SH-SY5Y (cell line): ENCODE results near the gene UBE2Q2.

Experiments used
- GATA2 ChIP-seq: IDR thresholded peaks from 2 replicates; pipeline ENCODE4 v1.6.1; 2011; ENCODE audit warnings: mild to moderate bottlenecking, low read depth, low read length
- GATA3 ChIP-seq: IDR thresholded peaks from 2 replicates; pipeline ENCODE4 v1.6.1; 2011; ENCODE audit warnings: low read depth, mild to moderate bottlenecking, low read length, moderate library complexity

UBE2Q2 gene

DNA sequence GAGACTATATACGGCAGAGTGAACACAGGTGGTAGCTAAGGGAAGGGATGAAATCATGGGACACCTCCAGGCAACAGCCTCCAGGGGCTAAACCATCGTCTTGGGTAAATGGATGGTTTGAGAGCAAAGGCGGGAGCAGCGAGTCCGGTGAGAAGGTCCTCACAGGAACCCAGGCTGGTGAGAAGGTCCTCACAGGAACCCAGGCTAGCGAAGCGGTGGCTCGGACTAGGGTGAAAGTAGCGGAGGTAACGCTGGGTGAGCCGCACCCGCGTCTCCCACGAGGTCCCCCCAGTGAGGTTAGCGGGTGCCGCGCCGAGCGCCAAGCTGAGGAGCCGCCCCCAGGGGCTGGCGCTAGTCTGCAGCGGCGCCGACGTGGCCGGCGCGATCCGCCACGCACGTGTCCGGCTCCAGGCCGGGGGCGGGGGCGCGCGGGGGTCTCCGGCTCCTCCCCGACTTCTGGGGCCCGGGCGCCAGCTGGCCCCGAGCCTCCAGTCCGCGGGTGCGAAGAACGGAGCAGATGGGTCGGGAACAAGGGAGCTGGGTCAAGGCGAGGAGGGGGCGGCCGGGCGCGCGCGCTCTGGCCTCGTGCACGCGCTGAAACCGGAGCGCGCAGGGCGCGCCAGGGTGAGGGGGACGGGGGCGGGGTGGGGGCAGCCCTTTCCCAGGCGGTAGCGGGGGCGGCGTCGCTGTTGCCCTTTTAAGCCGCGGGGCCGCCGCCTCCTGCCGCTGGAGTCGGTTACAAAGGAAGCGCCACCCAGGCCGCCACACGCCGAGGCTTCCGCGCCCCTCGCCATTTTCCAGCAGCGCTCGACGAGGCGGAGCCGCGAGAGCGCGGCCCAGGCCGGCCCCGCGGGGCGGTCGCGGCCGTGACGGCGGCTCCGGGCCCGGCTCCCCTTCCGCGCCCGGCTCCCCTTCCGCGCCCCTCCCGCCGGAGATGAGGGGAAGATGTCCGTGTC lies at the start of gene UBE2Q2:
Gene UBE2Q2, plus strand, starts transcription at position 726 of the 956 bp plus-strand sequence. Its CDS starts 220 bp downstream, at position 946.
- no peak for TF ChIP-seq GATA3
- TF ChIP-seq GATA2: no peak

GRCh38 chr15:75796321-75796720 lies 46.9 kb upstream of the UBE2Q2 start:
- TF ChIP-seq GATA2 (no peak), GATA3 (no peak)

- TF ChIP-seq GATA3 (no peak), GATA2 (no peak)
Measured at GRCh38 chr15:75799190-75799589, 44.1 kb upstream of the UBE2Q2 start.

GRCh38 chr15:75801859-75802593 lies 41.2 kb upstream of the UBE2Q2 start:
- TF ChIP-seq GATA2: no peak
- TF ChIP-seq GATA3: no peak

DNA sequence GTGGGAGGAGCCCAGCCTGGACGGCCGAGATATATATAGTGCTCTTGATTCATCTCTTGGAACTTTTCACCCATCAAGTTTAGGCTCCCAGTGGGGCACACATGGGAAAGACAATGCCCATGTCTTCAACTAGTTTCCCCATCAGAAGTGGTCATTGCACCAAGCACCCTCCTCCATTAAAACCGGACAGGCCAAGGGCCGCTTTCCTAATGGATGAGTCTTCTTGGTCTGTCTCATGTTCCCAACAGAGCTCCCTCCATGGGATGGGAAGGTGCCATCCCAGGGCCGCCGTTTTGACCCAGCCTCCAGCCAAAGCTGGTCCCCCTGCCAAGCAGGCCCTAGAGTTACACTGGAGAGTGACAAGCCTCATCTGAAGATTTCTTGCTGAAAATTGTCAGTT lies 34.7 kb upstream of the UBE2Q2 start:
- TF ChIP-seq GATA2: no peak
- TF ChIP-seq GATA3: no peak

DNA sequence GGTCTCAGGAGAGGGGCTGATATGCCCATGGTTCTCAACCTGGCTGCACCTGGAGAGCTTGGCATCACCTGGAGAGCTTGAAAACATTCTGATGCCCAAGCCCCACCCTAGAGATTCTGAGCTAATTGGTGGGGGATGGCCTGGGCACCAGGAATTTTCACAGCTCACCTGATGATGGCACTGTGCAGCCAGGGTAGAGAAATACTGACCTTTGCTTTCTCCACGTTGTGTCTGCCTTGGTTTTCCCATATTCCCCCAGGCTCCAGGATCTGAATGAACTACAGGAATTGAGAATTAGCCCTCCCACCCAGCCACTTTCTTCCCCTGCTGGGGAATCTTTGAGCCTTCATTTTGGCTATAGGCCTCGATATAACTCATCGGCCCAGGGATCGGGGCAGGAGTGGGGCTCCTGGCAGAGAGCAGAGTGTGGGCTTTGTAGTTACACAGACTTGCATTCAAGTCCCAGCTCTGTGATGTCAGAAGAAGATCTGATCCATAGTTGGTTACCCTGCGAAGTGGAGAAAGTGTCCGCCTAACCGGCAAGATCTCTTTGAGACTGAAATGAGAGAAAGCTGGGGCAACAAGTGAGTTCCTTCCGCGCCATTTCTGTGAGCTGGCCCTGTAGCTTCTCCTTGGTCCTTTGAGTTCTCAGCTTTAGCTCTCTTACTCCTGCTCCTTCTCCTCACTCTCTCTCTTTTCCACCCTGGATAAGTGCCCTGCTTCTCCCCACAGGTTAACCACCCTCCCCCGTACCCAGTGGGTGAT lies 33.1 kb upstream of the UBE2Q2 start:
- no peak for TF ChIP-seq GATA3

DNA sequence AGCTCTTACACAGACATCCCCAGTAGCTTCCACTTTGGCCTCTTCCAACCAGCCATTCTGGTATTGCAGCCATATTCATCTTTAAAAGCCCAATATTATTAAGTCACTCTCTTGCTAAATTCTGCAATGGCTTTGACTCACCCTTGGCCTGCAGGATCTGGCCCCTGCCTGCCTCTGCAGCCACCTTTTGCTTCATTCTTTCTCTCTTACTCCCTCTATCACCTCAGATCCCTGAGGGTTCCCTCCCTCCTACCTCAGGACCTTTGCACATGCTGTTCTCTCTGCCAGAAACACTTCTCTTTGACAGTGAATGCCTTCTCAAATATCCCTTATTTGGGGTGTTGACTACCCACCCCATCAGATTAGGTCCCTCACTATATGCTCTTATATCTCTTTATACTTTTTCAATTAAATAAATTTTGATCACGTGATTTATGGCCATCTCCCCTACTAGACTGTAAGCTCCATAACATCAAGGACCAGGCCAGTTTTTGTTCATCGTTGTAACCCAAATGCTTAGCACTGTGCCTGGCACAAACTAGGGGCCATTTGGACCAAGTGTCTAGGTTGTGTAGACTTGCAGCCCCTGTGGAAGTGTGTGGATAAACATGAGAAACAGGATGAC lies 32.3 kb upstream of the UBE2Q2 start:
- no peak for TF ChIP-seq GATA2
- TF ChIP-seq GATA3: no peak

DNA sequence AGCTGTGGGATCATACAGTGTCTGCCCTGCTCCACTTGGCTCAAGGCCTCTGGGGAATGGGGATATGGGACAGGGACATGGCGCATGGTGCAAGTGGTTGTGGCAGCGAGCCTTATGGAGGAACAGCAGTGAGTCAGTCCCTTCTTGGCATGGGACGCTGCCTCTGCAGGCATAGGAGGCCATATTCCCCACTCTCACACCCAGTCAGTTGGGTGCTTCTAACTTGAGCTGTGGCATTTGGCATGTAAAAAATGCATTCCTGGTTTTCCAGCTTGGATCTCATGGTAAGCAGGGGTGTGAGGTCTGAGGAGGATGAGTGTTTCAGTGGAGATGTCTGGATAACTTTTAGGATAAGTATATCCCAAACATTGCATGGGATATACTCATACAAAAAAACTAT lies 31.6 kb upstream of the UBE2Q2 start:
- TF ChIP-seq GATA3 (no peak), GATA2 (no peak)

DNA sequence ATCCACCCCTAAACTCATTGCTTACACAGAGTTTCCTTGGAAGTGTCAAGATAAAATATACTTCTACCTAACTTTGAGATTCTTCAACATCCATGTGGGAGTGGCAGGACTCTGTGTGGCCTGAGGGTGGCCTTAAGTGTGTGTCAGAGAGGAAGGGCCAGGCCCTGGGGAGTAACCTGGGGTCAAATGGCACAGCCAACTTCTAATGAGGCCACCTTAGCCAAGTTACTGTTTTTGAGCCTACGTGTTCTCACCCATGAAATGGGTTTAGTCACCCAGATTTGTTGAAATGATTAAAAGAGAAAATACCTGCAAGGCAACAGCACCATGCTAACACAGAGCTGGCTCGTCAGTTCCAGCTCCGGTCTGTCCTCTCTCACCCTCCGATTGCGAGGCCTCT lies 28.5 kb upstream of the UBE2Q2 start:
- TF ChIP-seq GATA3: no peak
- no peak for TF ChIP-seq GATA2

DNA sequence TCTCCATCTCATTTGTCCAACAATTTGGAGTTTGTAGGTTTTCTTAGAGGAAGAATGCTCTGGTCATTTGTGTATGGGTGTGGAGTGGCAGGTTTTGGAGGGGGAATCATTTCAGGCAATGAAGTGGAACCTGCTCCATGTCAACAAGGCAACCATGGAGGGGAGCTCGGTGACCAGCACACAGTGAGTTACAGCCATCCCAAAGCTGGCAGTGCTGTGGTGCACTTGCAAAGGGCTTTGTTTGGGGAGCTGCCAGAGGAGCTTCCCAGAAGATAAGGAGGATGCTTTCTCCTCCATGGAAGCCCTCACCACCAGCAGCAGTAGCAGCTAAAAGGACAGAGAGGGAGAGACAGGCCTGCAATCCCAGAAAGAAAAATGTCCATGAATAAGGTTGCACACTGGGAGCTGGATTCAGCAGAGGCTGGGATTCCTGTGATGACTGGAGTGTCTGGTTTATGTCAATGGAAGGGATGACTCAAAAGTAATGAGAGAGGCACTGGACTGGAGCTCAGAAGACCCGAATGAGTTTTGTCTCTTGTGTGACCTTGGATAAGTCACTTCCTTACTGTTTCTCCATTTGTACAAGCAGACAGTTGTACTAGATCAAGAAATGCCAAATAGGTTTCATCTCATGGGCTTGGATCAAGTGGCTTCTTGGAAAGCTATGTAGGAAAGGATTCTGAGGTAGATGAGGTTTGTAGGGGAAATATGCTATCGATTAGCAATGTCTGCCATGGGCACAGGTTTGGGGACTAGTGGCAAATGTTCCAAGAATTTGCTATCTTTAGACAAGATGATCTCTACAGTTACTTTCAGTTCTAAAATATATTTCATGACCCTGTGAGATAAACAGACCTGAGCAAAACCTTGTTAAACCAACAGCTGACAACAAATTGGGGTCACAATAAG lies 27.2 kb upstream of the UBE2Q2 start:
- no peak for TF ChIP-seq GATA2
- TF ChIP-seq GATA3: no peak

GRCh38 chr15:75817138-75817935 lies 25.9 kb upstream of the UBE2Q2 start:
- TF ChIP-seq GATA3: no peak
- TF ChIP-seq GATA2: no peak

- no peak for TF ChIP-seq GATA3
- TF ChIP-seq GATA2: no peak
Measured at GRCh38 chr15:75820206-75820605, 23.0 kb upstream of the UBE2Q2 start.
